C4-2B (cell line): Measurements from ENCODE around the gene FOXP1.

Source experiments
- CTCF ChIP-seq: fragments of 450-650 bp; conservative IDR thresholded peaks from 2 replicates; pipeline ENCODE4 v1.5.1; 2017; ENCODE audit warnings: mild to moderate bottlenecking
- ZFX ChIP-seq: fragments of 450-650 bp; IDR thresholded peaks from 2 replicates; pipeline ENCODE4 v1.6.1; 2017

DNA sequence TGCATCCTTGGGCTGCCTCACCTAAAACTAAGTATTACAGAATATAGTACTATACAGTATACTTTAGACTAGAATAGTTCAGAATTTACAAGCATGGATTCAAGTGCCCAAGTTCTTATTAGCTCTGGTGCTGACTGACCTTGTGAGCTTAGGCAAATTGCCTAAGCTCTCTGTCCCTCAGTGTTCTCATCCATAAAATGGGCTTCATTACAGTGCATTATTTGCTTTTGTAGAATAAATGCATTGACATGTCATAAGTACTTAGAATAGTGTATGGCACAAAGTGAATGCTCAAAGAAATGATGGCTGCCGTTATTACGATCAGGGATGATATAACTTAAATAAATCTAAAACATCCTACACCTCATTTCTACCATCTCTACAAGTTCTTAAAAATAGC is 269.7 kb downstream of the FOXP1 start:
- TF ChIP-seq CTCF (no peak), ZFX (no peak)
